GM18508 (cell line): ENCODE data around the gene CARD19.
A peak's percentile ranks its signal among the peaks of the same experiment; 100 is the strongest.

Experiments used
- ATAC-seq: cut with Tn5 transposase; IDR thresholded peaks from one replicate; pipeline ENCODE4 v1.9.1; 2021; ENCODE audit warnings: moderate number of reproducible peaks; ENCODE audit not compliant: insufficient read depth, unreplicated experiment

CARD19 gene

DNA sequence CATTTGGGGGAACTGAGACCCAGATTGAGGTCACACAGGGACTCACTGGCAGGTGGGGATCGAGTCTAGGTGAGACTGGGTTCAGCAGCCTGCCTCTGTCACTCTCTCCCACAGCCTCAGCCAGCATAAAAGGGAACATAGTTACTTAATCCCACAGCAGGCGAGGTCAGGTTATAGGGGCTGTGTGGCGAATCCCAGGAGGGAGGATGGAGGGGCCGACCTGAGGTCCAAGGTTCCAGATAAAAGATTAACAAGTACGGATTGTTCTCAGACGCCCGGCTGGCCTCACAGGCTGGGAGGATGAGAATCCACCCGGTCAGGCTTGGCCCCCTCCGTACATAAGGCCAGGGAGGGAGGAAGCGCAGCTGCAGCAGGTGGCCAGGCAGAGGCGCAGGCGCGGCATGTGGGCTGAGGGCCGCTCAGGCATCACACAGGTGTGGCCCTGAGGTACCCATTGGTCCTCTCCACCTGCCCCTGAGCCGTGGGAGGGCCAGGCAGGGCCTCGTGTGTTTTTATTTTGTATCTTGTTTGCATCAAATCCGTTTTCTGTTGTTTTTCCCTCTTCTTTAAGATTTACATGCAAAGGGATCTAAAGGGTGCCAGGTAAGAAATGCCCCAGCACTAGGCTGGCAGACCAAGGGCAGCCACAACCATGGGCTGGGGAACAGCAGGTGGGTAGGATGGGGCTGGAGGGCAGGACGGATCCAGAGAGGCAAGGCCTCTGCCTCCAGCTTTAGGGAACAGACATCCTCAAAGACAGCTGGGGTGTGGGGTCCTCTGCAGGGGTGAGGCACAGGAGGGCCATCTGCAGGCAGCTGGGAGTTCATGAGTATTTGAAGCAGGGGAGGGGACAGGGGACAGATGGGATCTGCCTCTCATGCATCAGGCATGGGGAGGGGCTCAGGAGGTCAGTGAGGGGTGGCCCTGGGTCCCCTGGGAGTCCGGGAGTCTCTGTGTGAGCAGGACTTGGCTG is 33.9 kb upstream of the CARD19 start:
- no peak for ATAC-seq

DNA sequence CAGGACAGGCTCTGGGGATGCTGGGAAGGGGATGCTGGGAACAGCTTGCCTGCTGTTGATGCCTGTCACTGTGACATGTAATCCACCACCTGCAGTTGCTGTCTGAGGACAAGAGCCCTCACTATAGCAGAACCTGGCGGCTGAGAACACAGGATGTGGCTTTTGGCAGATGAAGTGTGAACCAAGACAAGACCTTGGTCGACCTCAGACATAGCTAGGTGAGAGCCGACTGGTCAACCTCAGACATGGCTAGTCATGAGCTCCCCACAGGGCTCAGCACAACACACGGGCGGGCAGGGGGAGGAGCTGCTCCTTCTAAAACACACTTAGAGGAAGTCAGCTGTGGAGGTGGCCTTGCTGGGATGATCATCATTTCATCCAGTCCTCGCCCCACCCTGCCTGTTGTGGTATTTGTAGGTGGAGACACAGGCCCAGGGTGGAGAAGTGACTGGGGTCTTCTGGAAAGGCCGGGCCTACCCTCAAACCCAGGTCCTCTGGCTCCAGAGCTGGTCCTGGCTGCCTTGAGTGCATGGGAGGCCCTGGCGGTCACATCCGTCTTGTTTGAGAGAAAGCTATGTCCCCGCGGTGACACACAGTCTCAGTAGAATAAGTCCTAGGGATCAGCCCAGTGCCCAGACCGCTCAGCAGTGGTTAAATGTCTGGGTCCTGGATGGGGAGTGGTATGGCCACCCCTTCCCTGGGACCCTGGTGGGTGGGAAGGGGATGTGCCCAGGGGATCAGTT is 31.5 kb upstream of the CARD19 start:
- ATAC-seq: peak; percentile 81

DNA sequence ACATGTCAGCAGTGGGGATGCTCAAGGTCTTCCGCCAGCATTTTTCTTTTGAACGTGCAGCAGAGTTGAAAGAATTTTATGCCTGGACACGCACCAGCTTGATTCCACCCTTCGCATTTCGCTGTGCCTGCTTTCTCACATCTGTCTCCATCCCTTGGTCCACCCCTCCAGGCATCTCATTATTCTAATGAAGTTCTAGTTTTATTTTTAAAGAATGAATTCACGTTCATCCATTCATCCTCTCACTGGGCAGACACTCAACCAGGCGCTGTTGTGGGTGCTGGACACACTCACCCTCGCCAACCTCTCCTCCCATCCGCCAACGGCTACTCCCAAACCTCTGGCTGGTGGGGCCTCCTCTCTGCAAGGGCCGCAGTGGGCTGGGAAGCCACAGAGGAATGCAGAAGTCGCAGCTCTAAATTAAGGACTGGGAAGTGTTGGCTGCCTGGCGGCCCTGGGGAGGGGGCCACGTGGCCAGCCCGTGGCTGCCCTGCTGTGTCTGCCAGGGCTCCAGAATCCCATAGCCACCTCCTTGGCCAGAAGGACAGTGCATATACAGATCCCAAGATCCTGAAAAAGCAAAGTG is 30.8 kb upstream of the CARD19 start:
- no peak for ATAC-seq

DNA sequence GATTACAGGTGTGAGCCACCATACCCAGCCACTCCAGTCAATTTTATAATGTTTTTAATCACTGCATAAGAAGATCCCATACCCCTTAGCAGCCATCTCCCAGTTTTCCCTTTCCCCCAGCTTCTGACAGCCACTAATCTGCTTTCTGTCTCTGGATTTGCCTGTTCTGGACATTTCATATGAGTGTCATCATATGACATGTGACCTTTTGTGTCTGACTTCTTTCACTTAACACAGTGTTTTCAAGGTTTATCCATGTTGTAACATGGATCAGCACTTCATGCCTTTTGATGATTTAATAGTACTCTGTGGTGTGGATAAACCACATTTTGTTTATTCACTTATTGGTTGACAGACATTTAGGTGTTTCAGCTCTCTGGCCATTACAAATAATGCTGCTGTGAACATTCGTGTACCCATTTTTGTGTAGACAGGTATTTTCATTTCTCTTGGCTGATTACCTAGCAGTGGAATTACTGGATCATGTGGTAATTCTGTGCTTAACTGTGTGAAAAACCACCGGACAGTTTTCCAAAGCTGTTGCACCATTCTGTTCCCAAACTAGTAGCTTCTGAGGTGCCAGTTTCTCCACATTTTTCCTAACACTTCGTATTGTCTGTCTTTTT is 28.9 kb upstream of the CARD19 start:
- no peak for ATAC-seq

DNA sequence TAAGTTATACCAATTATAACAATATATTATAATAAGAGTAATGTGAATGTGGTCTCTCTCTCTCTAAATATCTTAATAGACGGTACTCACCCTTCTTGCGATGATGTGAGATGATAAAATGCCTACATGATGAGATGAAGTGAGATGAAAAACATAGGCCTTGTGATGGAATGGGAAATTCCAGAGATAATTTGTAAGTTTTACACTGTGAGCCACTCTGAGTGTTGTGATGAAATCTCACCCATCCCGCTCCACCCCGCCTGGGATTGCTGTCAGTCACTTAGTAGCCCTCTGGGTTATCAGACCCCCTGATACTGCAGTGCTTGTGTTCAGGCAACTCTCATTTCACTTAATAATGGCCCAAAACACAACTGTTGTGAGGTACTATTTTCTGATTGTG is 27.1 kb upstream of the CARD19 start:
- no peak for ATAC-seq

DNA sequence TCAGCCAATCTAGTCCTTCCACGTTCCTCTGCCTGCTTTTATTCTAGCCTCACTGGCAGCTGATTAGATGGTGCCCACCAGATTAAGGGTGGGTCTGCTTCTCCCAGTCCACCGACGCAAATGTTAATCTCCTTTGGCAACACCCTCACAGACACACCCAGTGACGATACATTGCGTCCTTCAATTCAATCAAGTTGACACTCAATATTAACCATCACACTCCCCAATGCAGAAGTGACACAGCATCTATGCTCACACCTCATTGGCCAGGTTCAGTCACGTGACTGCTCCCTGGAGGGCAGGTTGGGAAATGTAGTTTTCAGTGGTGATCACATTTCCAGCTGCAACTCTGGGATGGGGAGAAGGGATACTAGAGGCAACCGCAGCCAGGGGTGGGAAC is 24.6 kb upstream of the CARD19 start:
- no peak for ATAC-seq

DNA sequence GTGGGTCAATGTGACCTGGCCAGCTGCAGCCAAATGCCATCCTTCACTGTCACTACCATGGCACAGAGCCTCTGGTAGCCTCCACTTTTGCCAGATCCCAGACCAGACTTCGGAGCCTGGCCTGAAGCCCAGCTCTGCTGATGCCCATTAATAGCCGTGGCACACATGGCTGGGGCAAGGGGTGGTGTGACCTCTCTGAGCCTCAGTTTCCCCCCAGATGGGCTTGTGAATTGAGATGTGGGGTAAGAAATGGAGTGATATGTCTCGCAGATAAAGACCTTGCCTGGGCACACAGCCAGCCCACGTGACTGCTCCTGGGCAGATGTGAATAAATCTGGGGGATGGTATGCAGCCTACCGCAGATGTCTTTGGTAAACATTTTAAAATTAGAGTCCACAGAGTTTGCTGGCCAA is 23.6 kb upstream of the CARD19 start:
- no peak for ATAC-seq

DNA sequence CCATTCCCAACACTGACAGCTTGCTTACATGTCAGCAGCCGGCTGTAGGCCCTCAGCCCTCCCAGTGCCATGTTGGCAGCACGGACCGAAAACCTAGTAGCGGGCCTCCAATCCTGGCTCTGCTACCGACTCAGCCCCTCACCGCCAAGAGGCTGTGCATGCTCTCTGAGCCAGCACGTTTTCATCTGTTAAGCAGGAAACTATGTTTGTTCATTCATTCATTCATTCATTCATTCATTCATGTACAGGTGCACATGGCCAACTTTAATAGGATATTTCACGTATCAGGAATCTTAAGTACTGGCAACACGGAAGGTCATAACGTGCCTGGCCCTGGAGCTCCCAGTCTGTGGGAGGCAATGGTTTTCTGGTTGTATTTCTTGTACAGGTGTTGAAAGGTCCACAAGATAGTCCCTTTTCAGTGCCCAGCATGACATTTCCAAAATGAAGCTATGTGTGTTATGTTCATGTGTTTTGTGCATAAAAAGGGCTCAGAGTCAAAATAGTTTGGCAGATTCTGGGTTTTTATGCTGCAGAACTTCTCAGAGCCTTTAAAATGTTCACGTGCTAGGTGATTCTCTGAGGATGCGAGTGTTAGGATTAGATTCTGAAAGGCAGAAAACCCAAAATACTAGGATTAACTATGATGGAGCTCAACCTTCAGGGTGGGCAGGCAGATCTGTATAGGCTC is 19.8 kb upstream of the CARD19 start:
- no peak for ATAC-seq

DNA sequence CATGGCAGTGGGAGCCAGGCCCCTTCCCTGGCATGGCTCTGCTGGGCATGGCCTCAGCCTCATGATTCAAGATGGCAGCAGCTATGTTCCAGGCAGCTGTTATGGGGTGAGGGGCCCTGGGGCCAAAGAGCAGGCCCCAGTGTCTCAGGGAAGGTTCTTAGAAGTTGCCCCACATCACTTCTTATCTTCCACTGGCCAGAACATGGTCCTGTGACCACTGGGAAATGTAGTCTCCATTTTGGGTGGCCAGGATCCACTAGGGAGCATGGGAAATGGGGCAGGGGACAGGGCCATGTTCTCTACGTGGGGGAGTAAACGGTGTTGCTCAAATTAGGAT is 19.3 kb upstream of the CARD19 start:
- ATAC-seq: no peak

DNA sequence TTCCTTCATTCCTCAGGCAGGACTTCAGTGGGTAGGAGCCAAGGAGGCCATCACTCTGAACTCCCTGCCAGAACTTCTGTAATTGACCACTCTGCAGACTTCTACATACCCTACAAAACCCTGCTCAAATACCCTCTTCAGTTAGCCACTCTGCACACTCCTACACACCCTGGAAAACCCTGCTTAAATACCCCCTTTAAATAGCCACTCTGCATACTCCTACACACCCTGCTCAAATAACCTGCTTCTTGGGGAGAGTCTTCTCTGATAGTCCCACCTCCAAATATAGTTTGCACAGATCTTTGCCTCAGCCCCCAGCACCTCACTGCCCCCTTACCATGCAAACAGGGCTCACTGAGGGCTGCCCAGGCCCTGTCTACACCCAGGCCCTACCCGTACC is 18.6 kb upstream of the CARD19 start:
- no peak for ATAC-seq

DNA sequence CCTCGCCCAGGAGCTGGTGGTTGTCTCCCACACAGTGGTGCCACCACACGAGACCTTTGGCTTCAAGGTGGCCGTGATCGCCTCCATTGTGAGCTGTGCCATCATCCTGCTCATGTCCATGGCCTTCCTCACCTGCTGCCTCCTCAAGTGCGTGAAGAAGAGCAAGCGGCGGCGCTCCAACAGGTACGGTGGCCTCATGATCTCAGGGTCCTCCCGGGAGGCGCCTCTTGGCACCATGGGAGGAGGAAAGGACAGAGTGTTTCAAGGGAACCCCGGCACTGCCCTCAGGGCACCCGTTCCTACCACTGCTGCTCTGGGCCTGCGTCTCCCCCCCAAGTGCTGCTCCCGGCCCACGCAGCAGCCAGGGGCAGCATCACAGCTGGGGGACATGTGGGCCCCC is 18.2 kb upstream of the CARD19 start:
- ATAC-seq: no peak

DNA sequence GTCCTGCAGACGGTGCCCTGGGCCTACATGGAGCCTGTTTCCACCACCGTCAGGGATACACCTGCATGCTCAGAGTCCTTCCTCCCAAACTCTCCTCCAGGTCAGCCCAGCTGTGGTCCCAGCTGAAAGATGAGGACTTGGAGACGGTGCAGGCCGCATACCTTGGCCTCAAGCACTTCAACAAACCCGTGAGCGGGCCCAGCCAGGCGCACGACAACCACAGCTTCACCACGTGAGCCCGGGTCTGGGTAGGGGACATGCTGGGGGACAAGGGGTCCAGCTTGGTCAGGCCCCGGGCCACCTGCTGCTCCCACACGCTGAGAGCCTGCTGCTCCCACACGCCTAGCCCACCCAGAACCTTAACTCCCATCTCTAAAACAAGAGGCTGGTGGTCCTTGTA is 16.6 kb upstream of the CARD19 start:
- no peak for ATAC-seq

DNA sequence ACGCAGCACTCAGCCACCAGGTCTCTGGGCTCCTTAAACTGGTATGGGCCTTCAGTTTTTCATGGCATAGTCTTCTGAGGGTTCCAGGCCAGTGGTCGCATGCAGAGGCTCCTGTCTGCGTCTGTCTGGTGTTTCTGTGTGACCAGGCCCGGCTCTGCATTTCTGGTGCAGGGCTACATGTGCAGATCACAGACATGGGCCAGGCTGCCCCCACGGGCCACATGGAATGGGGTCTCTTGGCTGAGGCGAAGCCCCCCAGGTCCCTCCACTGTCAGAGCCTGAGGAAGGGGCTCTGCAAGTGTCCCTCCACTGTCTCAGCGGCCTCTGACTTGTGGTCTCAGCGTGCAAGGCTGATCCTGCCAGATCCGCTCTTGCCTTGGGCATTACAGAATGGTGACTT is 15.6 kb upstream of the CARD19 start:
- no peak for ATAC-seq

DNA sequence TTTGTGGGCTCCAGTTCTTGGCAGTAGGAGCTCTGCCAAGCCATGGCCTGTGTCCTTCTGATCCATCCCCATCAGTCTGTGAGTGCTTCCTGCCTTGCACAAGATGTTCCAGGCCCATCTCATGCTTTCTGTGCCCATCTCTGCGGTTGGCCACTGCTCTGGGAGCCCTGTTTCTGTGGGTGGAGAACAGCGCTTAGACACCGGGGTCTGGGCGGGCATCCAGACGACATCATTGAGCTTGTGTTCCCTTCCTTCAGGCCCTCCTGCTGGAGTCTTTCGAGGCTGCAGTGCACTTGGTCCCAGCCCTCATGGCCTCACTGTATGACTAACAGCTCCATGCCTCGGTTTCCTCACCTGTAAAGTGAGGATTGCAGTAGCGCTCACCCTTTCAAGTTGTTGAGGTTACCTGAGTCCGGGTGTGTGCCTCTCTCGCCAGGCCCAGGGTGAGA is 14.9 kb upstream of the CARD19 start:
- no peak for ATAC-seq

DNA sequence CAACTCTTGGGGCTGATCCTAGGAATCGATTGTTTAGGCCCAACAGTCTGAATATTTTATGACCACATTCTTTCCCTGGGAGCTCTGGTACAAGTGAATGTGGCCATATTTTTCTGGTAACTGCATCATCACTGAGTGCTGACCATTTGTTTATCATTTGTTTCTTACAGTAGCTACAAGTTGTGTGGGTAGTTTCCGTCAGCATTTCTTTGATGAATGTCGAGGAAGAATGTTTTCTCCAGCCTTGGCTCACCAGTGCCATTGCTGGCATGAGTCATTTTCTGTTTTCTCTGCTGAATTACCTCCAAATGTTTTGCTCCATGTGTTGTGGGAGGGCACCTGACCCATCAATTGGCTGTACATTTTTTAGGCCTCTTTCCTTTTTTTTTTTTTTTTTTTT is 14.1 kb upstream of the CARD19 start:
- ATAC-seq: no peak

DNA sequence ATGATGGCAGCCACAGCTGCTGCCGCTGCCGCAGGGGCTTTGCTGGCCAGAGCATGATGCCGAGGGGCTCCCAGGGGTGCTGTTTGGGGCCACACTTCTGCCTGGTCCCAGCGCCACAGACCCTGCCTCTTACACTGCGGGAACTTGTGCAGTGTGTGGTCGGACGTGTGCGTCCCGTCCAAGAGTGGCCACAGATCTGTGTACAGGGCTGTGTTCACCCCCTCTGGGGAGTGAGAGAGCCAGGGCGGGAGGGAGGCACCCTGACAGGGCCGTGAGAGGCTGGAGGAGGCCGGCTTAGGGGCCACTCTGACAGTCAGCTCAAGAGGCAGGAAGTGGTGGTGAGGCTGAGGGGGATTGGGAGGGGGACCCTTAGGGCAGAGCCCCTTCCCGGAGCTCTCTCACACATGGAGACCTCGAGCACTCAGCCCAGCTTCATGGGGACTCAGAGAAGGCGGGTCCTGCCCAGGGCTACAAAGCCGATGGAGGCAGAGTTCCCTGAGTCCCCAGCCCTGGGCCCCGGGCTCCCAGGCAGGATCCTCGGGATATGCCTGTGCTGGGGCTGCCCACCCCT is 13.1 kb upstream of the CARD19 start:
- ATAC-seq: no peak

DNA sequence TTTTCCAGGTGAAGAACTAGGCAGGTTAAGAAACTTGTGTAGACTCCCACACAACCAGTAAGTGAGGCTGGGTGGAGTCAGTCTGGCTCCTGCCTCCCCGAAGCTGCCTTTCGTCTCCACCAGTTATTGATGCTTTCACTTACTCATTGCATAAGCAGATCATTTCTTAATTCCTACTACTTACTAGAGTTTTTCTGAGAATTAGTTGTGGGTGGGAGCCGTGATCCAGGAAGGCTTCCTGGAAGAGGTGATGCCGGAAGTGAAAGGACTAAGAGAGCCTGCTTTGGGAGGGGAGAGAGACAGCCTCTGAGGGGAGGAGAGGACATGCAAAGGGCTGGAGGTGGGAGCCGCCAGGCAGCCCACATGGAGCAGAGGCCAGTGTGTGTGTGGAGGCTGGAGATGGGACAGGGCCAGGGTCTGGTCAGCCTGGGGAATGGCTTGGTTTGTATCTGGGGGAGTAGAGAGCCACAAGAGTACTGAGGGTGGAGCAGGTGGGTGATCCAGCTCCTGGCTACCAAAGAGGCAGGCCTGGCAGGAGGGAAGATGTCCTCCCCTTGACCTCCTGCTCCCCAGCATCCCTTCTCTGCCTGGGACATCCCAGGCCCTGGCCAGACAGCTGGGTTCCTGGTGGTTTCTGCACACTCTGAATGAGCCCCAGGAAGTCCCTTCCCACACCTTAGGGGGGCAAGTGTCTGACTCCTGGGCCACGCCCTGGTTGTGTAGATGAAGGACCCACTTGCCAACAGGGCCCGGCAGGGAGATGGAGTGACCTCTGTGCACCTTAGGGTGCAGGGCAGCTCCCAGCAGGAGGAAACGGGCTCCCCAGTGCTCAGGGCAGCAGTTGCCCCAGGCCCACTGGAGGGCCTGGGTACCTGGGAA is 12.2 kb upstream of the CARD19 start:
- no peak for ATAC-seq

DNA sequence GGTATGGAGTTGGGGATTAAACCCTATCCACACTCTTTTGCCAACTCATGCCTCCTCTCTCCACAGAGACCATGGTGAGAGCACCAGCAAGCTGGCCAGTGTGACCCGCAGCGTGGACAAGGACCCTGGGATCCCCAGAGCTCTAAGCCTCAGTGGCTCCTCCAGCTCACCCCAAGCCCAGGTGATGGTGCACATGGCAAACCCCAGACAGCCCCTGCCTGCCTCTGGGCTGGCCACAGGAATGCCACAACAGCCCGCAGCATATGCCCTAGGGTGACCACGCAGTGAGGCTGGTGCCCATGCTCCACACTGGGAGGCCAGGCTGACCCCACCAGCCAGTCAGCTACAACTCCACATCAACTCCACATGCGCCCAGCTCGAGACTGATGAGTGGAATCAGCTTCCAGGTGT is 11.5 kb upstream of the CARD19 start:
- no peak for ATAC-seq

DNA sequence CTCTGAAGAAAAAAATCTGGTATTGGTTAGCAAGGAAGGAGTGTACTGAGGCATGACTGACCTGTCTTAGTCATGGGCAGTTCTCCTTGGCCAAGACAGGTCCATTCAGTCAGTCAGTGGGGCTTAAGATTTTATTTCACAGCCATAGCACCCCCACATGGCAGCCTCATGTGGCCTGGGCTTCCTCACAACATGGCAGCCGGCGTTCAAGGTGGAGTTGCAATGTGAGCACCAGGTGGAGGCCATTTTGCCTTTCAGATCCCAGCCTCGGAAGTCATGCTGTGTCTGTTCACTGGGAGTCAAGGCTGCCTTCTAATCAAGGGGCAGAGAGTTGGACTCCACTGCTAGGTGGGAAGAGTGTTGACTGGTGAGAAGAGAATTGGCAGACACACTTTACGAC is 10.3 kb upstream of the CARD19 start:
- ATAC-seq: no peak
